ENCODE results near the gene GRIK2. TPM values are rescaled to one million over a fixed set of nuclear protein-coding genes. Genes with fewer than 3 reads are reported as not detected.
"Not testable (repeated sequence)": the region's sequence is repeated elsewhere in the genome, so short reads cannot be mapped to it uniquely, and the experiment has no call there.

GRIK2 gene
- total RNA-seq, 4 donors from 2014 or later, result 1.4 to 51.9 (median 9.6) TPM

DNA sequence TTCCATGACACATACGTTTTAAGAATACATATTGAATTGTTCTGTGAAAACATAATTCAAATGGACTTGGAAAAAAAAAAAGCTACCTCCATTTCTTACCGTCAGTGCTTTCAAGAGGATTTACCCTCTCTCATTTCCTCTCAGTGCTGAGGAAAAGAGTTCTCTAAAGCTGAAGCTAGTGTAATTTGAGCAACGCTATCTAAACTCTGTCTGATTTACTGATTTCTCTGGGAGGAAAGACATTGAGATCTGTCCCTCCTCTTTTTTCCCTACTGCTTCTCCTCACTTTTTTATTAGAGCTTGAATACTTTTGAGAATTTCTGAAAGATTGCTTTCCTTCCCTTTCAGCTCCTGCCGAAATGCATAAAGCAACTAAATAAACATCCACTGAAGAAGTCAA is 41.2 kb upstream of the GRIK2 start:
- TF ChIP-seq POLR2A (IDR thresholded peaks at IDR 0.05), result no peak
- TF ChIP-seq, protein P1, sequence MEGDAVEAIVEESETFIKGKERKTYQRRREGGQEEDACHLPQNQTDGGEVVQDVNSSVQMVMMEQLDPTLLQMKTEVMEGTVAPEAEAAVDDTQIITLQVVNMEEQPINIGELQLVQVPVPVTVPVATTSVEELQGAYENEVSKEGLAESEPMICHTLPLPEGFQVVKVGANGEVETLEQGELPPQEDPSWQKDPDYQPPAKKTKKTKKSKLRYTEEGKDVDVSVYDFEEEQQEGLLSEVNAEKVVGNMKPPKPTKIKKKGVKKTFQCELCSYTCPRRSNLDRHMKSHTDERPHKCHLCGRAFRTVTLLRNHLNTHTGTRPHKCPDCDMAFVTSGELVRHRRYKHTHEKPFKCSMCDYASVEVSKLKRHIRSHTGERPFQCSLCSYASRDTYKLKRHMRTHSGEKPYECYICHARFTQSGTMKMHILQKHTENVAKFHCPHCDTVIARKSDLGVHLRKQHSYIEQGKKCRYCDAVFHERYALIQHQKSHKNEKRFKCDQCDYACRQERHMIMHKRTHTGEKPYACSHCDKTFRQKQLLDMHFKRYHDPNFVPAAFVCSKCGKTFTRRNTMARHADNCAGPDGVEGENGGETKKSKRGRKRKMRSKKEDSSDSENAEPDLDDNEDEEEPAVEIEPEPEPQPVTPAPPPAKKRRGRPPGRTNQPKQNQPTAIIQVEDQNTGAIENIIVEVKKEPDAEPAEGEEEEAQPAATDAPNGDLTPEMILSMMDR (IDR thresholded peaks at IDR 0.05), result no peak
- intact Hi-C loops (cut with DNase I), result no loop called here
- Histone ChIP-seq H3K9me3 (no peaks in the 10 kb centered on the region), H3K27ac (no peak overlapping the region), H3K36me3 (no peaks in the 10 kb centered on the region), H3K27me3 (no peaks in the 10 kb centered on the region), H3K4me3 (replicated peaks in 1 of 3) (no peak overlapping the region), H3K4me1 (no peaks in the 10 kb centered on the region)
- DNase-seq, result no peak
- 21% methylated on average over 4 of the region's 4 CpGs for WGBS, 2 donors

DNA sequence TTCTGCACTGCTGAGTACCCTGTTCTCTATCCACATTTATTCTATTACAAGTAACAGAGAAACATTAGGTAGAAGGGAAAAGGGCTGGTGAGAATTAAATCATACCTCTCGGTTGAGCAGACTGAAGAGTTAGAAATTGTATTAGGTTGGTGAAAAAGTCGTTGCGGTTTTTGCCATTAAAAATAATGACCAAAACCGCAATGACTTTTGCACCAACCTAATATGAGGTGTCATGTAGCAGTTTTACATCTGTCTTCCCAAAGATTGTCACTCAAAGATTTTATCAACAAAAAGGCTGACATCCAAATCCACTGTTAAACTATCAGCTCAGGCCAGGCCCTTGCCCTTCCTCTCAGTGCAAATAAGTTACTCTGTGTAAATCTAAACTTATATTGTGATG is 28.3 kb upstream of the GRIK2 start:
- no peak overlapping the region for H3K27ac ChIP-seq
- WGBS, 2 donors, result 74 to 82% methylated on average over 4 of the region's 4 CpGs
- H3K4me3 ChIP-seq (replicated peaks in 1 of 3), result no peak overlapping the region
- no peaks in the 10 kb centered on the region for H3K9me3 ChIP-seq
- no peaks in the 10 kb centered on the region for H3K27me3 ChIP-seq
- no peaks in the 10 kb centered on the region for H3K36me3 ChIP-seq
- TF ChIP-seq, protein P1 (IDR thresholded peaks at IDR 0.05), result no peak
- TF ChIP-seq POLR2A (IDR thresholded peaks at IDR 0.05), result no peak
- no peak for DNase-seq
- H3K4me1 ChIP-seq, result no peaks in the 10 kb centered on the region
- intact Hi-C loops (cut with DNase I), result no loop called here

DNA sequence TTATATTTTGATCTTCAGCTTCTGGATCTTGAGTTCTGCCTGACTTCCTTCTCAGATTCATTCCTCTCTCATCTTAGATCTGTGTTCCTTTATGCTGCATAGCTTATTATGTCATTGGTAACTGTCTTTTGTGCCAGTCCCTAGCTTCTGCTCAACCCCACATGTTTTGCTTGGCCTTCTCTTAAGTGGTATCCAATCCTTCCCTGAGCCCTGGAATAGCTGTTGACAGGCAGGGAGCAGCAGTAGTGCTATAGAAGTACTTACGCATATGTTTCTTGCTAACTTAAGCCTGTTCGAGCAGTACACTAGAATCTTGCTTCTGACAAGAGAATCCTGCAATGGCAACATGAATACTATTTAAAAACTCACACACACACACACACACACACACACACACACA is 13.6 kb upstream of the GRIK2 start:
- no peak for TF ChIP-seq POLR2A (IDR thresholded peaks at IDR 0.05)
- TF ChIP-seq, protein P1 (IDR thresholded peaks at IDR 0.05), result no peak
- no peaks in the 10 kb centered on the region for H3K9me3 ChIP-seq
- H3K27me3 ChIP-seq, result no peaks in the 10 kb centered on the region
- H3K4me1 ChIP-seq, result no peaks in the 10 kb centered on the region
- H3K27ac ChIP-seq, result no peak overlapping the region
- H3K36me3 ChIP-seq, result no peaks in the 10 kb centered on the region
- intact Hi-C loops (cut with DNase I), result no loop called here
- no peak overlapping the region for H3K4me3 ChIP-seq (replicated peaks in 1 of 3)
- DNase-seq, result no peak
- 53 to 66% methylated on average over 2 of the region's 2 CpGs for WGBS, 2 donors

DNA sequence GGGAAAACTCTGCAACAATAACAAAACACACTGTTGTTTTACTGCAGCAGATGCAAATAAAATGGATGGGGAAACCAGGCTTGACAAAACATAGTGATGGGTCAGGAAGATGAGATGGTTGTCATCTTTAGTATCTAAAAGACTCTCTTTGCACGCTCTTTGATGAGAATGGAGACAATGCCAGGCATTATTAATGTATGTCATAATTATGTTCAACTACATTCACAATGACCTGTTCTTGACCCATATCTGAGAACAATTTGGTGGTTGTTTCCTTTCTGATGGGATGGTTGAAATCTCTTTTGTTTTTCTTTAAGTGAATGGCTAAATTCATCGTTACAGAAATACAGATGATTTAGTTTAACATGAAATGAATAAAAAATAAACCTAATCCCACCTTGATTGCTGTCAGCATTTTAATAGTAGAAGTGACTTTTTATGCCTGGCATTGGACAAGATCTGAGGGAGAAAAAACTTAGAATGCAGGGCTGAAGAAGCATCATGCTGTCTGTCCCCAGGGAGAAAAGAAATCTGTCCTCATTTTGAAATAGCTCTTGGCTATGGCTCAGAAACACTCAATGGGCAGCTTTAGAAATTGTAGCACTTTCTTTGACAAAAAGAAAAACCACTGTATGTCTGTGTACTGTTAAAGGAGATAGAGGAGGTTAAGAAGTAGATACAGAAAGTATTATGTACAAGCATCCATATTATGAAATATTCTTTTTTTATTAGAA is 12.4 kb upstream of the GRIK2 start:
- Histone ChIP-seq H3K27ac (no peak overlapping the region), H3K36me3 (no peaks in the 10 kb centered on the region), H3K27me3 (no peaks in the 10 kb centered on the region), H3K4me3 (replicated peaks in 1 of 3) (no peak overlapping the region), H3K4me1 (no peaks in the 10 kb centered on the region), H3K9me3 (no peaks in the 10 kb centered on the region)
- no peak for DNase-seq
- whole genome bisulfite sequencing, 2 donors, result 69 to 81% methylated on average over 2 of the region's 2 CpGs
- TF ChIP-seq, protein P1 (IDR thresholded peaks at IDR 0.05), result no peak
- TF ChIP-seq POLR2A (IDR thresholded peaks at IDR 0.05), result no peak
- intact Hi-C loops (cut with DNase I), result no loop called here

DNA sequence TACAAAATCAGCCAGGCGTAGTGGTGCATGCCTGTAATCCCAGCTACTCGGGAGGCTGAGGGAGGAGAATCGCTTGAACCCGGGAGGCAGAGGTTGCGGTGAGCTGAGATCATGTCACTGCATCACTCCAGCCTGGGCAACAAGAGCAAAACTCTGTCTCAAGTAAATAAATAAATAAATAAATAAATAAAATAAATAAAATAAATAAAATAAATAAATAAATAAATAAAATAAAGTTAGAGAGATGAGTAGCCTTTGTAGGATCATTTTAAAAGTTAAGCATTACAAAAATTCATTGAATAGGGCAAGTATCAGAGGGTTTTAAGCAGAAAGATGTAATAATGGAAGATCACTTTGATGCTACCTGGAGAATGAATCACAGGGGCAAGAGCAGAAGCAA is 9.8 kb upstream of the GRIK2 start:
- H3K4me3 ChIP-seq (replicated peaks in 1 of 3); H3K27ac ChIP-seq; H3K4me1 ChIP-seq; DNase-seq; H3K36me3 ChIP-seq; intact Hi-C loops (cut with DNase I); H3K9me3 ChIP-seq; H3K27me3 ChIP-seq: not testable (repeated sequence)
- WGBS, 2 donors, result 91 to 97% methylated on average over 5 of the region's 5 CpGs

Measured in thyroid gland (tissue), 4 donors.